HG03565 (cell line): ENCODE results near the gene MAGEB17.
A peak's percentile ranks its signal among the peaks of the same experiment; 100 is the strongest.
"Not testable (repeated sequence)": the region's sequence is repeated elsewhere in the genome, so short reads cannot be mapped to it uniquely, and the experiment has no call there.

ENCODE experiments used
- ATAC-seq: cut with Tn5 transposase; IDR thresholded peaks from one replicate; pipeline ENCODE4 v1.9.1; 2021; ENCODE audit warnings: mild to moderate bottlenecking, moderate library complexity; ENCODE audit not compliant: unreplicated experiment

The MAGEB17 gene

GRCh38 chrX:16155581-16156096, 11.6 kb upstream of the MAGEB17 start:
- ATAC-seq, result no peak

GRCh38 chrX:16156692-16157331, 10.5 kb upstream of the MAGEB17 start:
- ATAC-seq, result no peak

- no peak for ATAC-seq
Measured at GRCh38 chrX:16160729-16161128, 6.6 kb upstream of the MAGEB17 start.

- not testable (repeated sequence) for ATAC-seq
Measured at GRCh38 chrX:16161173-16161572, 6.1 kb upstream of the MAGEB17 start.

- ATAC-seq, result no peak
Measured at GRCh38 chrX:16162391-16162790, 4.9 kb upstream of the MAGEB17 start.

- no peak for ATAC-seq
Measured at GRCh38 chrX:16164748-16165147, 2.5 kb upstream of the MAGEB17 start.

- no peak for ATAC-seq
Measured at GRCh38 chrX:16171039-16171438, 3.8 kb downstream of the MAGEB17 start.

GRCh38 chrX:16171944-16172343, 4.7 kb downstream of the MAGEB17 start:
- no peak for ATAC-seq

- no peak for ATAC-seq
Measured at GRCh38 chrX:16172391-16172790, 5.1 kb downstream of the MAGEB17 start.

GRCh38 chrX:16175329-16176061, 8.2 kb downstream of the MAGEB17 start:
- no peak for ATAC-seq

- no peak for ATAC-seq
Measured at GRCh38 chrX:16177260-16177659, 10.0 kb downstream of the MAGEB17 start.

GRCh38 chrX:16183843-16184242, 16.6 kb downstream of the MAGEB17 start:
- ATAC-seq, result not testable (repeated sequence)

GRCh38 chrX:16185725-16186136, 18.4 kb downstream of the MAGEB17 start:
- ATAC-seq, result peak; percentile 94

- no peak for ATAC-seq
Measured at GRCh38 chrX:16186380-16187007, 19.2 kb downstream of the MAGEB17 start.

- no peak for ATAC-seq
Measured at GRCh38 chrX:16187024-16187760, 19.9 kb downstream of the MAGEB17 start.

- ATAC-seq, result no peak
Measured at GRCh38 chrX:16188687-16189086, 21.4 kb downstream of the MAGEB17 start.

- ATAC-seq, result no peak
Measured at GRCh38 chrX:16191605-16192004, 24.3 kb downstream of the MAGEB17 start.

GRCh38 chrX:16196829-16197228, 29.5 kb downstream of the MAGEB17 start:
- ATAC-seq, result no peak

- no peak for ATAC-seq
Measured at GRCh38 chrX:16199343-16199742, 32.1 kb downstream of the MAGEB17 start.

GRCh38 chrX:16202943-16203342, 35.7 kb downstream of the MAGEB17 start:
- ATAC-seq, result no peak

- no peak for ATAC-seq
Measured at GRCh38 chrX:16204538-16204937, 37.3 kb downstream of the MAGEB17 start.
